Neural progenitor cell (in vitro differentiated cells): ENCODE measurements around the gene GUCY1A2.

Source experiments
- EZH2 ChIP-seq: fragments of 200-600 bp; sonication (generic); IDR thresholded peaks from 2 replicates; pipeline ENCODE4 v1.6.1; 2017; ENCODE audit warnings: antibody characterized with exemption, mild to moderate bottlenecking, moderate library complexity
- TF ChIP-seq, protein P1 (sequence below): fragments of 200-600 bp; sonication (generic); IDR thresholded peaks from 2 replicates; pipeline ENCODE4 v1.5.1; 2017; ENCODE audit warnings: antibody characterized with exemption, mild to moderate bottlenecking

DNA sequence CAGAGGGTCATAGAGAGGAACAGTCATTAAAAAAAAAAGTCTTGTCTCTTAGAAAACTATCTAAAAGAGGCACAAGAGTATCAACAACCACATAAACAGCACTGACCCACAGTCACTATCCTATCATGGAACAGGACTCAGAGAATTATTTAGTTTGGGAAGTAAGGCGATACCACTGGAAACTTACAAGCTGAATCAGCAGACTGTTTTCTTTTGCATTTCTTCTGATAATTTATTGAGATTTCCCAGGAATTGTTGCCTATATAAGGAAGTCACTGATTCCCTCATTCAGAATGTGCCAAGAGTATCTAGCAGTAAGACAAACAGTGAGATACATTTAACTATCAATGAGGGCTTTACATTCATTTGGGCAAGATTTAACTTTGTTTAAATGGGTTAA lies 304.1 kb downstream of the GUCY1A2 start:
- TF ChIP-seq EZH2: no peak
- TF ChIP-seq, protein P1, sequence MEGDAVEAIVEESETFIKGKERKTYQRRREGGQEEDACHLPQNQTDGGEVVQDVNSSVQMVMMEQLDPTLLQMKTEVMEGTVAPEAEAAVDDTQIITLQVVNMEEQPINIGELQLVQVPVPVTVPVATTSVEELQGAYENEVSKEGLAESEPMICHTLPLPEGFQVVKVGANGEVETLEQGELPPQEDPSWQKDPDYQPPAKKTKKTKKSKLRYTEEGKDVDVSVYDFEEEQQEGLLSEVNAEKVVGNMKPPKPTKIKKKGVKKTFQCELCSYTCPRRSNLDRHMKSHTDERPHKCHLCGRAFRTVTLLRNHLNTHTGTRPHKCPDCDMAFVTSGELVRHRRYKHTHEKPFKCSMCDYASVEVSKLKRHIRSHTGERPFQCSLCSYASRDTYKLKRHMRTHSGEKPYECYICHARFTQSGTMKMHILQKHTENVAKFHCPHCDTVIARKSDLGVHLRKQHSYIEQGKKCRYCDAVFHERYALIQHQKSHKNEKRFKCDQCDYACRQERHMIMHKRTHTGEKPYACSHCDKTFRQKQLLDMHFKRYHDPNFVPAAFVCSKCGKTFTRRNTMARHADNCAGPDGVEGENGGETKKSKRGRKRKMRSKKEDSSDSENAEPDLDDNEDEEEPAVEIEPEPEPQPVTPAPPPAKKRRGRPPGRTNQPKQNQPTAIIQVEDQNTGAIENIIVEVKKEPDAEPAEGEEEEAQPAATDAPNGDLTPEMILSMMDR: no peak
